ENCODE measurements around the gene COL18A1. TPM values are rescaled to one million over a fixed set of nuclear protein-coding genes. Genes with fewer than 3 reads are reported as not detected.

The COL18A1 gene
- polyA plus RNA-seq, 1 of the 3 experiments (the other 2 are of a cell fraction), result 118 TPM

DNA sequence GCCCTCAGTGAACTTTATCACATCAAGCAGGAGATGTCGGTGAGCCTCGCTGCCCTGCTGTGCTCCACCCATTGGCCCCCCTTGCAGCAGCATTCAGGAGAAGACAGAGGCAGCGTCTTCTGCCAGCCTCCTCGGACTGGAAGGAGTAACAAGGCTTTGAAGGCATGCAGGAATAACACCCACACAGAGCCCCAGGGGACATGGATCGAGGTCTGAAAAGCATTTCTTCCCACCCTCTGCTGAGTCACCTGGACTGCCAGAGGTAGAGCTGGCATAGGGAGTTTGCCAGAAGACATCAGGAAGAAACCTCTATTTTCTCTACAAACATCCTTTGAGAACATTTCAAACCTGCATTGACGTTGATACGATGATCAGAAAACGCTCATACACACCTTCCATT is 42.9 kb downstream of the COL18A1 start (continued):
- TF ChIP-seq, protein P1, sequence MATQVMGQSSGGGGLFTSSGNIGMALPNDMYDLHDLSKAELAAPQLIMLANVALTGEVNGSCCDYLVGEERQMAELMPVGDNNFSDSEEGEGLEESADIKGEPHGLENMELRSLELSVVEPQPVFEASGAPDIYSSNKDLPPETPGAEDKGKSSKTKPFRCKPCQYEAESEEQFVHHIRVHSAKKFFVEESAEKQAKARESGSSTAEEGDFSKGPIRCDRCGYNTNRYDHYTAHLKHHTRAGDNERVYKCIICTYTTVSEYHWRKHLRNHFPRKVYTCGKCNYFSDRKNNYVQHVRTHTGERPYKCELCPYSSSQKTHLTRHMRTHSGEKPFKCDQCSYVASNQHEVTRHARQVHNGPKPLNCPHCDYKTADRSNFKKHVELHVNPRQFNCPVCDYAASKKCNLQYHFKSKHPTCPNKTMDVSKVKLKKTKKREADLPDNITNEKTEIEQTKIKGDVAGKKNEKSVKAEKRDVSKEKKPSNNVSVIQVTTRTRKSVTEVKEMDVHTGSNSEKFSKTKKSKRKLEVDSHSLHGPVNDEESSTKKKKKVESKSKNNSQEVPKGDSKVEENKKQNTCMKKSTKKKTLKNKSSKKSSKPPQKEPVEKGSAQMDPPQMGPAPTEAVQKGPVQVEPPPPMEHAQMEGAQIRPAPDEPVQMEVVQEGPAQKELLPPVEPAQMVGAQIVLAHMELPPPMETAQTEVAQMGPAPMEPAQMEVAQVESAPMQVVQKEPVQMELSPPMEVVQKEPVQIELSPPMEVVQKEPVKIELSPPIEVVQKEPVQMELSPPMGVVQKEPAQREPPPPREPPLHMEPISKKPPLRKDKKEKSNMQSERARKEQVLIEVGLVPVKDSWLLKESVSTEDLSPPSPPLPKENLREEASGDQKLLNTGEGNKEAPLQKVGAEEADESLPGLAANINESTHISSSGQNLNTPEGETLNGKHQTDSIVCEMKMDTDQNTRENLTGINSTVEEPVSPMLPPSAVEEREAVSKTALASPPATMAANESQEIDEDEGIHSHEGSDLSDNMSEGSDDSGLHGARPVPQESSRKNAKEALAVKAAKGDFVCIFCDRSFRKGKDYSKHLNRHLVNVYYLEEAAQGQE (IDR thresholded peaks at IDR 0.05; ENCODE audit: low read depth, low read length), result no peak
- TF ChIP-seq, protein P2, sequence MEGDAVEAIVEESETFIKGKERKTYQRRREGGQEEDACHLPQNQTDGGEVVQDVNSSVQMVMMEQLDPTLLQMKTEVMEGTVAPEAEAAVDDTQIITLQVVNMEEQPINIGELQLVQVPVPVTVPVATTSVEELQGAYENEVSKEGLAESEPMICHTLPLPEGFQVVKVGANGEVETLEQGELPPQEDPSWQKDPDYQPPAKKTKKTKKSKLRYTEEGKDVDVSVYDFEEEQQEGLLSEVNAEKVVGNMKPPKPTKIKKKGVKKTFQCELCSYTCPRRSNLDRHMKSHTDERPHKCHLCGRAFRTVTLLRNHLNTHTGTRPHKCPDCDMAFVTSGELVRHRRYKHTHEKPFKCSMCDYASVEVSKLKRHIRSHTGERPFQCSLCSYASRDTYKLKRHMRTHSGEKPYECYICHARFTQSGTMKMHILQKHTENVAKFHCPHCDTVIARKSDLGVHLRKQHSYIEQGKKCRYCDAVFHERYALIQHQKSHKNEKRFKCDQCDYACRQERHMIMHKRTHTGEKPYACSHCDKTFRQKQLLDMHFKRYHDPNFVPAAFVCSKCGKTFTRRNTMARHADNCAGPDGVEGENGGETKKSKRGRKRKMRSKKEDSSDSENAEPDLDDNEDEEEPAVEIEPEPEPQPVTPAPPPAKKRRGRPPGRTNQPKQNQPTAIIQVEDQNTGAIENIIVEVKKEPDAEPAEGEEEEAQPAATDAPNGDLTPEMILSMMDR (IDR thresholded peaks at IDR 0.05), result no peak

DNA sequence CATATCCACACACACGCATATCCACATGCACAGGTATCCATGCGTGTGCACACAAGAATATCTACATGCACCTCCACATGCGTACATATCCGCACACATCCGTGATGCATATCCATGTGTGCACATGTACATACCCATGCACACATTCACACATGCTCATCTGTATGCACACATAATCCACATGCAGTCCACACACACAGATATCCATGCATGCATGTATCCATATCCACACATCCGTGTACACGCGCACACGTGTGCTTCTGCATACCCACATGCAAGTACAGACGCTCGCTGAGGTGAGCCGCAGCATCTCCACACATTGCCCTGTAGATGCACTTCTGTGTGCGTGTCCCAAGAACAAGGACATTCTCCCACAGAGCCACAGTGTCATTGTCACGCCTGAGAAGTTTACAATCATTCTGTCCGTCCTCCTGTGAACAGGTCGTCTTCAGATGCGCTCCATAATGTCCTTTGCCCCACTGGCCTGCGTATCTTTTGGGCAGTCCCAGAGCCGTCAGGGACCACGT is 43.4 kb downstream of the COL18A1 start:
- peaks cover 3 to 23% of the 10 kb centered on the region in 2 experiments for H3K36me3 ChIP-seq (replicated peaks in 1 of 2; ENCODE audit: control insufficient read depth in 1 of 2, insufficient read depth in 2 of 2, low read length in 1 of 2)
- H3K4me1 ChIP-seq (ENCODE audit: control insufficient read depth in 1 of 2, insufficient read depth in 2 of 2, low read depth in 1 of 2, low read length in 1 of 2), result peaks cover 0 to 4% of the 10 kb centered on the region in 2 experiments; a peak in 1 of 4 replicates
- no peak overlapping the region for H3K4me2 ChIP-seq
- no peak for DNase-seq
- no peak overlapping the region for H2AFZ ChIP-seq (ENCODE audit: low read depth)
- H4K20me1 ChIP-seq (ENCODE audit: insufficient read depth), result peaks cover 70% of the 10 kb centered on the region
- WGBS (ENCODE audit: low lambda C conversion rate), result 96% methylated on average over 20 of the region's 20 CpGs
- ChIA-PET POLR2A (no interaction called here), CTCF (interaction anchor here (1.5 to 2.0 kb wide), 3 partner anchors 9 to 311 kb away, joined by 8 to 9 read pairs (median 8); no protein-coding TSS in a partner anchor)
- H3K9me2 ChIP-seq, result no peaks in the 10 kb centered on the region
- no peak overlapping the region for H3K27ac ChIP-seq (ENCODE audit: low read depth in 2 of 2, low read length in 1 of 2)
- no peak overlapping the region for H3K4me3 ChIP-seq (ENCODE audit: low read depth in 2 of 2, low read length in 1 of 2)
- H3K79me2 ChIP-seq (ENCODE audit: insufficient read depth), result peaks cover 77% of the 10 kb centered on the region
- H3K9me3 ChIP-seq, result no peaks in the 10 kb centered on the region
- H3K27me3 ChIP-seq (ENCODE audit: insufficient read depth), result no peaks in the 10 kb centered on the region
- H3F3A ChIP-seq (replicated peaks; ENCODE audit: insufficient read depth), result peaks cover 18% of the 10 kb centered on the region
- no peak overlapping the region for H3K9ac ChIP-seq
- TF ChIP-seq EZH2phosphoT487 (IDR thresholded peaks at IDR 0.05; ENCODE audit: borderline replicate concordance, low read depth), result no peak
- TF ChIP-seq, protein P3, sequence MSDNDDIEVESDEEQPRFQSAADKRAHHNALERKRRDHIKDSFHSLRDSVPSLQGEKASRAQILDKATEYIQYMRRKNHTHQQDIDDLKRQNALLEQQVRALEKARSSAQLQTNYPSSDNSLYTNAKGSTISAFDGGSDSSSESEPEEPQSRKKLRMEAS (IDR thresholded peaks at IDR 0.05; ENCODE audit: low read depth), result no peak
- TF ChIP-seq POLR2AphosphoS5 (IDR thresholded peaks at IDR 0.05; ENCODE audit: low read depth, low read length), result no peak
- no peak for TF ChIP-seq MXI1 (IDR thresholded peaks at IDR 0.05; ENCODE audit: low read depth, low read length)
- TF ChIP-seq TCF12 (IDR thresholded peaks at IDR 0.05), result no peak
- TF ChIP-seq SIN3A (IDR thresholded peaks at IDR 0.05; ENCODE audit: borderline replicate concordance, low read depth, low read length), result no peak
- no peak for TF ChIP-seq RCOR1 (IDR thresholded peaks at IDR 0.05; ENCODE audit: low read length)
- no peak for TF ChIP-seq RAD21 (IDR thresholded peaks at IDR 0.05; ENCODE audit: low read length)
- TF ChIP-seq TEAD4 (IDR thresholded peaks at IDR 0.05; ENCODE audit: borderline replicate concordance, insufficient read depth), result no peak
- TF ChIP-seq, protein P1 (IDR thresholded peaks at IDR 0.05; ENCODE audit: low read depth, low read length), result no peak
- TF ChIP-seq FOXJ3 (CRISPR knock-in tag; IDR thresholded peaks at IDR 0.05), result no peak
- TF ChIP-seq GATA2 (CRISPR knock-in tag; IDR thresholded peaks at IDR 0.05), result no peak
- no peak for TF ChIP-seq JUND (IDR thresholded peaks at IDR 0.05)
- TF ChIP-seq, protein P4, sequence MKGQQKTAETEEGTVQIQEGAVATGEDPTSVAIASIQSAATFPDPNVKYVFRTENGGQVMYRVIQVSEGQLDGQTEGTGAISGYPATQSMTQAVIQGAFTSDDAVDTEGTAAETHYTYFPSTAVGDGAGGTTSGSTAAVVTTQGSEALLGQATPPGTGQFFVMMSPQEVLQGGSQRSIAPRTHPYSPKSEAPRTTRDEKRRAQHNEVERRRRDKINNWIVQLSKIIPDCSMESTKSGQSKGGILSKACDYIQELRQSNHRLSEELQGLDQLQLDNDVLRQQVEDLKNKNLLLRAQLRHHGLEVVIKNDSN (IDR thresholded peaks at IDR 0.05; ENCODE audit: borderline replicate concordance, low read depth), result no peak
- TF ChIP-seq, protein P5, sequence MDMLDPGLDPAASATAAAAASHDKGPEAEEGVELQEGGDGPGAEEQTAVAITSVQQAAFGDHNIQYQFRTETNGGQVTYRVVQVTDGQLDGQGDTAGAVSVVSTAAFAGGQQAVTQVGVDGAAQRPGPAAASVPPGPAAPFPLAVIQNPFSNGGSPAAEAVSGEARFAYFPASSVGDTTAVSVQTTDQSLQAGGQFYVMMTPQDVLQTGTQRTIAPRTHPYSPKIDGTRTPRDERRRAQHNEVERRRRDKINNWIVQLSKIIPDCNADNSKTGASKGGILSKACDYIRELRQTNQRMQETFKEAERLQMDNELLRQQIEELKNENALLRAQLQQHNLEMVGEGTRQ (IDR thresholded peaks at IDR 0.05; ENCODE audit: borderline replicate concordance, low read depth, low read length), result no peak
- no peak for TF ChIP-seq RXRA (IDR thresholded peaks at IDR 0.05; ENCODE audit: borderline replicate concordance, low read depth)
- TF ChIP-seq, protein P6, sequence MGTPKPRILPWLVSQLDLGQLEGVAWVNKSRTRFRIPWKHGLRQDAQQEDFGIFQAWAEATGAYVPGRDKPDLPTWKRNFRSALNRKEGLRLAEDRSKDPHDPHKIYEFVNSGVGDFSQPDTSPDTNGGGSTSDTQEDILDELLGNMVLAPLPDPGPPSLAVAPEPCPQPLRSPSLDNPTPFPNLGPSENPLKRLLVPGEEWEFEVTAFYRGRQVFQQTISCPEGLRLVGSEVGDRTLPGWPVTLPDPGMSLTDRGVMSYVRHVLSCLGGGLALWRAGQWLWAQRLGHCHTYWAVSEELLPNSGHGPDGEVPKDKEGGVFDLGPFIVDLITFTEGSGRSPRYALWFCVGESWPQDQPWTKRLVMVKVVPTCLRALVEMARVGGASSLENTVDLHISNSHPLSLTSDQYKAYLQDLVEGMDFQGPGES (IDR thresholded peaks at IDR 0.05; ENCODE audit: low read depth, low read length), result no peak
